H1 (cell line): ENCODE measurements around the gene MAGI2. TPM values are rescaled to one million over a fixed set of nuclear protein-coding genes. Genes with fewer than 3 reads are reported as not detected.

Experiments
- CTCF ChIA-PET: fragments of 300-600 bp; sonication (Branson Sonifier 250); formaldehyde crosslinking; loops from one replicate; lab custom pipeline; 2021; ENCODE audit not compliant: partially characterized antibody; lab: Charles Lee
- POLR2A ChIA-PET: fragments of 300-600 bp; sonication (Branson Sonifier 250); formaldehyde crosslinking; loops from one replicate; lab custom pipeline; 2021; ENCODE audit warnings: inconsistent platforms; ENCODE audit not compliant: partially characterized antibody; lab: Charles Lee
- DNase-seq, 2 experiments: peaks; one replicate each; pipeline versions ENCODE4 v3.0.0 to v3.0.0-alpha.2; 2010 to 2022; ENCODE audit warnings: low spot score in 2 of 2, low read depth in 1 of 2, mixed read lengths in 1 of 2
- FAIRE-seq: peaks from 2 replicates; lab custom pipeline; 2011; peaks lifted over from hg19 to GRCh38; lab: Jason Lieb, UNC
- H2AFZ ChIP-seq: 2 replicates; pipeline ENCODE4 v1.8.1; 2012; ENCODE audit warnings: low read length, inconsistent platforms
- H2AK5ac ChIP-seq: 2 replicates; pipeline ENCODE4 v1.6.1; 2013; ENCODE audit warnings: low read depth, low read length
- H2BK120ac ChIP-seq: replicated peaks from 2 replicates; pipeline ENCODE3; 2013; ENCODE audit warnings: low read depth, low read length, inconsistent platforms
- H2BK12ac ChIP-seq: 2 replicates; pipeline ENCODE4 v1.6.1; 2013; ENCODE audit warnings: low read depth, low read length
- H2BK15ac ChIP-seq: 2 replicates; pipeline ENCODE4 v1.6.1; 2013; ENCODE audit warnings: low read length
- H2BK20ac ChIP-seq: 2 replicates; pipeline ENCODE4 v1.6.1; 2013; ENCODE audit warnings: low read length
- H2BK5ac ChIP-seq: 2 replicates; pipeline ENCODE4 v1.6.1; 2013; ENCODE audit warnings: low read depth, low read length
- H3K14ac ChIP-seq: 2 replicates; pipeline ENCODE4 v1.6.1; 2013; ENCODE audit warnings: inconsistent platforms; ENCODE audit not compliant: insufficient read length
- H3K18ac ChIP-seq: 2 replicates; pipeline ENCODE4 v1.6.1; 2013; ENCODE audit warnings: low read length; ENCODE audit errors: extremely low read depth
- H3K23ac ChIP-seq: 2 replicates; pipeline ENCODE4 v1.6.1; 2013; ENCODE audit warnings: inconsistent platforms; ENCODE audit not compliant: insufficient read length
- H3K23me2 ChIP-seq: 2 replicates; pipeline ENCODE4 v1.6.1; 2013; ENCODE audit warnings: low read depth, low read length
- H3K27ac ChIP-seq: 2 replicates; pipeline ENCODE4 v1.6.1; 2011; ENCODE audit warnings: low read depth, low read length, inconsistent platforms
- H3K27me3 ChIP-seq, 4 experiments: replicated peaks in 1 of 4; 1 replicate in 1 of 4; 2 replicates in 3 of 4; pipeline versions ENCODE4 v1.6.1 to v1.8.1; 2011 to 2013; ENCODE audit warnings: low read length in 3 of 4, mild to moderate bottlenecking in 3 of 4, inconsistent platforms in 2 of 4, mixed read lengths in 2 of 4, moderate library complexity in 1 of 4; ENCODE audit not compliant: control insufficient read depth in 3 of 4, insufficient read depth in 3 of 4; ENCODE audit errors: extremely low read depth in 1 of 4
- H3K36me3 ChIP-seq, 4 experiments: 2 replicates each; pipeline versions ENCODE4 v1.6.1 to v1.8.1; 2011 to 2013; ENCODE audit warnings: mild to moderate bottlenecking in 4 of 4, low read length in 3 of 4, moderate library complexity in 2 of 4, control low read depth in 1 of 4, inconsistent platforms in 1 of 4; ENCODE audit not compliant: insufficient read depth in 4 of 4, control insufficient read depth in 2 of 4
- H3K4ac ChIP-seq: replicated peaks from 2 replicates; pipeline ENCODE3; 2013; ENCODE audit warnings: low read length, low read depth, mixed read lengths, inconsistent platforms; ENCODE audit not compliant: insufficient read length
- H3K4me1 ChIP-seq, 4 experiments: replicated peaks in 1 of 4; 1 replicate in 1 of 4; 2 replicates in 3 of 4; pipeline versions ENCODE4 v1.6.1 to v1.8.1; 2011 to 2013; ENCODE audit warnings: low read length in 3 of 4, inconsistent platforms in 2 of 4, mixed read lengths in 1 of 4; ENCODE audit not compliant: insufficient read depth in 4 of 4, control insufficient read depth in 3 of 4
- H3K4me2 ChIP-seq, 2 experiments: 2 replicates each; pipeline versions ENCODE4 v1.6.1 to v1.8.1; 2011 to 2013; ENCODE audit warnings: low read depth in 2 of 2, low read length in 2 of 2, control low read depth in 1 of 2, inconsistent platforms in 1 of 2, mild to moderate bottlenecking in 1 of 2; ENCODE audit not compliant: insufficient read depth in 1 of 2
- H3K4me3 ChIP-seq, 4 experiments: fragments of 200-600, 300-600 bp in 1 of 4; sonication (generic), shearing (Covaris generic), sonication (Bioruptor Twin) in 1 of 4; 2 replicates each; pipeline versions ENCODE4 v1.5.1 to v1.8.1; 2011 to 2016; ENCODE audit warnings: low read length in 4 of 4, low read depth in 3 of 4, control low read depth in 2 of 4, inconsistent platforms in 2 of 4, mild to moderate bottlenecking in 2 of 4, mixed read lengths in 1 of 4, moderate library complexity in 1 of 4; ENCODE audit not compliant: insufficient read depth in 2 of 4; ENCODE audit errors: extremely low read depth in 1 of 4
- H3K56ac ChIP-seq: replicated peaks from 2 replicates; pipeline ENCODE3; 2013; ENCODE audit warnings: low read depth, mild to moderate bottlenecking, mixed read lengths, low read length, inconsistent platforms; ENCODE audit not compliant: insufficient read length
- H3K79me1 ChIP-seq: 2 replicates; pipeline ENCODE4 v1.6.1; 2013; ENCODE audit warnings: low read depth, low read length, control low read depth
- H3K79me2 ChIP-seq, 2 experiments: 2 replicates each; pipeline versions ENCODE4 v1.6.1 to v1.8.1; 2012 to 2013; ENCODE audit warnings: low read length in 2 of 2, mild to moderate bottlenecking in 2 of 2, inconsistent platforms in 1 of 2; ENCODE audit not compliant: insufficient read depth in 2 of 2, control insufficient read depth in 1 of 2
- H3K9ac ChIP-seq, 4 experiments: replicated peaks in 1 of 4; 1 replicate in 1 of 4; 2 replicates in 3 of 4; pipeline versions ENCODE4 v1.6.1 to v1.8.1; 2011 to 2013; ENCODE audit warnings: low read depth in 3 of 4, low read length in 3 of 4, control low read depth in 2 of 4, mild to moderate bottlenecking in 2 of 4, moderate library complexity in 2 of 4, inconsistent platforms in 1 of 4; ENCODE audit errors: extremely low read depth in 1 of 4
- H3K9me3 ChIP-seq, 2 experiments: 2 replicates each; pipeline versions ENCODE4 v1.6.1 to v1.8.1; 2012 to 2013; ENCODE audit warnings: mild to moderate bottlenecking in 2 of 2, moderate library complexity in 2 of 2, control low read depth in 1 of 2, inconsistent platforms in 1 of 2, low read depth in 1 of 2, low read length in 1 of 2, mixed read lengths in 1 of 2; ENCODE audit not compliant: insufficient read depth in 2 of 2
- H4K20me1 ChIP-seq, 2 experiments: replicated peaks in 1 of 2; 2 replicates each; pipeline versions ENCODE3 to v1.8.1; 2011 to 2013; ENCODE audit warnings: inconsistent platforms in 2 of 2, low read length in 2 of 2, mild to moderate bottlenecking in 1 of 2; ENCODE audit not compliant: insufficient read depth in 2 of 2, control insufficient read depth in 1 of 2
- H4K5ac ChIP-seq: 2 replicates; pipeline ENCODE4 v1.6.1; 2013; ENCODE audit warnings: low read length, low read depth, mixed read lengths, inconsistent platforms; ENCODE audit not compliant: insufficient read length
- H4K8ac ChIP-seq: 2 replicates; pipeline ENCODE4 v1.8.0; 2013; ENCODE audit warnings: mild to moderate bottlenecking, moderate library complexity, low read length, inconsistent platforms; ENCODE audit not compliant: insufficient read depth; ENCODE audit errors: extremely low read depth
- H4K91ac ChIP-seq: replicated peaks from 2 replicates; pipeline ENCODE3; 2013; ENCODE audit warnings: low read length, mixed read lengths, inconsistent platforms; ENCODE audit not compliant: insufficient read length
- CBX8 ChIP-seq: fragments of 300-800, 300-1000 bp; sonication (generic); IDR thresholded peaks from 2 replicates; pipeline ENCODE4 v1.7.1; 2016; ENCODE audit warnings: low read depth, low read length, borderline replicate concordance
- RFX5 ChIP-seq: IDR thresholded peaks from 2 replicates; pipeline ENCODE4 v1.6.1; 2011; ENCODE audit warnings: low read depth, low read length, improper control_type of control experiment, borderline replicate concordance
- SRF ChIP-seq: IDR thresholded peaks from 2 replicates; pipeline ENCODE4 v1.6.1; 2011; ENCODE audit warnings: mild to moderate bottlenecking, low read depth, low read length, moderate library complexity
- TAF1 ChIP-seq: IDR thresholded peaks from 2 replicates; pipeline ENCODE4 v1.6.1; 2011; ENCODE audit warnings: mild to moderate bottlenecking, low read depth, low read length
- TAF7 ChIP-seq: optimal IDR thresholded peaks from 2 replicates; pipeline ENCODE3; 2011; ENCODE audit warnings: low read depth, mild to moderate bottlenecking, inconsistent platforms, low read length, moderate library complexity, borderline replicate concordance
- TBP ChIP-seq: IDR thresholded peaks from 2 replicates; pipeline ENCODE4 v1.6.1; 2011; ENCODE audit warnings: low read depth, low read length, improper control_type of control experiment
- WGBS, 2 experiments: shearing (Covaris generic) in 1 of 2; methylation state at CpG; one replicate each; pipeline versions ENCODE4 v1.1.6 to v1.1.7; 2013 to 2015; ENCODE audit warnings: low lambda C conversion rate in 2 of 2, mixed read lengths in 2 of 2, inconsistent platforms in 1 of 2, low coverage in 1 of 2, missing lambda C conversion rate in 1 of 2; ENCODE audit not compliant: insufficient replicate concordance in 2 of 2, insufficient coverage in 1 of 2, insufficient read length in 1 of 2; ENCODE audit errors: extremely low coverage in 1 of 2, missing lambda C conversion rate in 1 of 2; 5-methylcytosine and 5-hydroxymethylcytosine counted together
- polyA plus RNA-seq, 7 experiments: library from polyadenylated mRNA; depleted of rRNA in 3 of 7; stranded (reverse) in 5 of 7; unstranded in 2 of 7; fragments of >200 nt in 5 of 7; fragments of 200-250 nt in 2 of 7; gene quantifications; 1 replicate in 5 of 7; 2 replicates in 1 of 7; 4 replicates in 1 of 7; pipeline versions ENCODE4 v1.2.1 to v1.2.3, GENCODE V29; 2011 to 2013; ENCODE audit warnings: missing spikeins in 2 of 7, mixed read lengths in 2 of 7
- total RNA-seq: library from RNA; stranded (reverse); fragmentation: NEBNext Ultra II Directional; extraction: Animal tissue kit (Norgen Biotek cat#: 25700); gene quantifications from 2 replicates; pipeline ENCODE4 v1.2.1, GENCODE V29; 2021

The MAGI2 gene
- total and polyA plus RNA-seq, 2 of the 8 experiments (the other 6 are each of a cell fraction or from before 2014, with no cell fraction given), result 6.0 to 27.3 TPM

DNA sequence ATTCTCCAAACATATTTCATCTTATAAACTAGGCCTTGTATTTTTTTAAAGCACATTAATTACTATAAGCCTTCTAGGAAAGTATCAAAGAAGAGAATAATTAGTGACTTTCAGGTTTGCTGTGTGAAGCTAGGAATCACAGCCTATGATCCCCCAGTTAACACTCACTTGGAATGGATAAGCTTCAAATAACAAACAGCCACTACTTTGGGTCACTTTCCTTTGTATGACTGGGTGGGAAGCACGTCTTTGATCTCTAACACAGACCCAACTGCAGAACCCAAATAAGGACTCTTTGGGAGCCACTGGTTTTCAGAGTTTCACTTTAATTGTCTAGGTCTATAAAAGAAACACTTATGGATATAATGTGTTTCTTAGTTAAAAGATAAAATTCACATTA is 769.3 kb downstream of the MAGI2 start:
- ChIA-PET CTCF (no interaction called here), POLR2A (no interaction called here)
- Histone ChIP-seq H2BK15ac (no peak overlapping the region), H3K36me3 (no peaks in the 10 kb centered on the region), H4K8ac (no peak overlapping the region), H3K9ac (no peak overlapping the region), H3K27me3 (no peaks in the 10 kb centered on the region), H3K23me2 (no peaks in the 10 kb centered on the region), H2BK20ac (no peak overlapping the region), H3K4me2 (no peak overlapping the region), H3K79me2 (peaks cover 0 to 3% of the 10 kb centered on the region in 2 experiments; a peak in 1 of 4 replicates), H4K5ac (no peak overlapping the region), H2BK5ac (no peak overlapping the region), H3K18ac (no peak overlapping the region), H3K4me3 (no peak overlapping the region), H3K4me1 (no peaks in the 10 kb centered on the region), H3K23ac (no peak overlapping the region), H3K4ac (no peak overlapping the region), H3K14ac (no peak overlapping the region), H3K27ac (no peak overlapping the region), H2BK12ac (no peak overlapping the region), H3K9me3 (no peaks in the 10 kb centered on the region), H3K56ac (no peak overlapping the region), H4K20me1 (peaks cover 0 to 3% of the 10 kb centered on the region in 2 experiments), H2BK120ac (no peak overlapping the region), H2AK5ac (no peak overlapping the region), H3K79me1 (0 out of 2 replicates have a peak, but pooled peaks cover 2% of the 10 kb centered on the region), H4K91ac (no peak overlapping the region), H2AFZ (no peak overlapping the region)
- TF ChIP-seq SRF, result no peak
- TF ChIP-seq TAF7, result no peak
- no peak for TF ChIP-seq CBX8
- no peak for TF ChIP-seq RFX5
- no peak for TF ChIP-seq TAF1
- TF ChIP-seq TBP, result no peak
- no peak for DNase-seq
- 79% methylated on average over 1 of the region's 1 CpG; no CpG with 5 or more reads in 1 of the 2 experiments for WGBS, 2 experiments
- FAIRE-seq, result no peak
